GM18505 (cell line): Measurements from ENCODE around the gene SNRNP70.
"Not testable (repeated sequence)": the region's sequence is repeated elsewhere in the genome, so short reads cannot be mapped to it uniquely, and the experiment has no call there.

Experiments
- ATAC-seq: cut with Tn5 transposase; IDR thresholded peaks from one replicate; pipeline ENCODE4 v1.9.1; 2021; ENCODE audit not compliant: unreplicated experiment
- POLR2A ChIP-seq: IDR thresholded peaks from 4 replicates; pipeline ENCODE4 v1.6.1; 2011; ENCODE audit warnings: borderline replicate concordance; ENCODE audit not compliant: insufficient read depth, insufficient read length; ENCODE audit errors: extremely low read depth

Gene SNRNP70

GRCh38 chr19:49127674-49128544 lies 42.7 kb downstream of the SNRNP70 start:
- ATAC-seq, result peak; percentile 82
- TF ChIP-seq POLR2A, result no peak

GRCh38 chr19:49128545-49129237 lies 43.4 kb downstream of the SNRNP70 start:
- no peak for TF ChIP-seq POLR2A
- ATAC-seq, result no peak

GRCh38 chr19:49129238-49129583 lies 44.0 kb downstream of the SNRNP70 start:
- TF ChIP-seq POLR2A, result no peak
- no peak for ATAC-seq

- ATAC-seq, result no peak
- no peak for TF ChIP-seq POLR2A
These were observed 45.1 kb downstream of the SNRNP70 start for GRCh38 chr19:49130325-49130724.

GRCh38 chr19:49132974-49133609 lies 47.8 kb downstream of the SNRNP70 start:
- no peak for ATAC-seq
- no peak for TF ChIP-seq POLR2A

- ATAC-seq, result no peak
- TF ChIP-seq POLR2A, result no peak
These were observed 48.6 kb downstream of the SNRNP70 start for GRCh38 chr19:49133621-49134454.

GRCh38 chr19:49135686-49136085 lies 50.4 kb downstream of the SNRNP70 start:
- TF ChIP-seq POLR2A, result no peak
- no peak for ATAC-seq

GRCh38 chr19:49136771-49137171 lies 51.5 kb downstream of the SNRNP70 start:
- no peak for ATAC-seq
- TF ChIP-seq POLR2A, result no peak

GRCh38 chr19:49140951-49141350 lies 55.7 kb downstream of the SNRNP70 start:
- TF ChIP-seq POLR2A, result no peak
- ATAC-seq, result no peak

- TF ChIP-seq POLR2A, result no peak
- no peak for ATAC-seq
These were observed 56.1 kb downstream of the SNRNP70 start for GRCh38 chr19:49141352-49141751.

- ATAC-seq, result peak; percentile 65
- no peak for TF ChIP-seq POLR2A
These were observed 57.6 kb downstream of the SNRNP70 start for GRCh38 chr19:49142866-49143335.

GRCh38 chr19:49145573-49146407 lies 60.5 kb downstream of the SNRNP70 start:
- no peak for TF ChIP-seq POLR2A
- ATAC-seq, result no peak

- not testable (repeated sequence) for ATAC-seq
These were observed 61.1 kb downstream of the SNRNP70 start for GRCh38 chr19:49146408-49146770.
